Stimulated activated CD4-positive, alpha-beta T cell treated with anti-CD3 and anti-CD28 coated beads, Interleukin-12 subunit alpha, Interleukin-12 subunit beta, amount 100 ng/mL, for 4 hours (primary cell): ENCODE results near the gene BRINP2.
"Not testable (repeated sequence)": the region's sequence is repeated elsewhere in the genome, so short reads cannot be mapped to it uniquely, and the experiment has no call there.

Experiments
- DNase-seq: peaks from one replicate; pipeline ENCODE4 v3.0.0-alpha.2; 2020

Gene BRINP2

DNA sequence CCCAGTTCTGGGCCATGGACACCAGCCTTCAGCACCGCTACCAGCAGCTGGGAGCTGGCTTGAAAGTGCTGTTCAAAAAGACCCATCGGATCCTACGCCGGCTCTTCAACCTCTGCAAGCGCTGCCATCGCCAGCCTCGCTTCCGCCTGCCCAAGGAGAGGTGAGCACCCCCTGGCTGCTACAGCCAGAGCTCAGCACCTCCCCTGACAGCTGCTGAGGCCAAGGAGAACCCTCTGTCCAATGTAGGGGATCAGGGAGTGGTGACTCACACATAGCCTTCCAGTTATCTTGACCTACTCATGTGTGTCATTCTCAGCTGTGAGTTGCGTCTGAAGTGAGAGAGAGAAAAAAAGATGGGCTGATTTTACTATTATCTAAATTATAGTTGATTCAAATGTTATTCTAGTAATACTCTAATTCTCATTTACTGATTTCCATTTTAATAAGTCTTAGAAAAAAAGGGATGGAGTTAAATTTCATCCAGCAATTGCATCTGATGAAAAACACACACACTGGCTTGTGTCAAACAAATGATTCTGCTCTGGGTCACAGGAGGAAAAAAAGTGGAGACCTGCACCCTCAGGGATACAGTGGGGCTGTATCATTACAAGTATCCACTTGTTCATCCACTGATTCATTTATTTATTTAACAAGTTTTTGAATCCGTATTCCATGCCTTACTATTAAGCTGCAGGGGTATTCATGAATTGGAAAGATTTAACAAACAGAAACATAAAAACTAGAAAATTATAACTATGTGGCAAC lies 108.0 kb downstream of the BRINP2 start:
- DNase-seq, result no peak

GRCh38 chr1:177281901-177282300 lies 111.1 kb downstream of the BRINP2 start:
- no peak for DNase-seq

- no peak for DNase-seq
These were observed 112.2 kb downstream of the BRINP2 start for GRCh38 chr1:177282976-177283375.

- DNase-seq, result no peak
These were observed 112.6 kb downstream of the BRINP2 start for GRCh38 chr1:177283380-177283779.

- no peak for DNase-seq
These were observed 115.6 kb downstream of the BRINP2 start for GRCh38 chr1:177286396-177286795.

- DNase-seq, result no peak
These were observed 116.5 kb downstream of the BRINP2 start for GRCh38 chr1:177287270-177287669.

GRCh38 chr1:177287994-177288393 lies 117.2 kb downstream of the BRINP2 start:
- no peak for DNase-seq

- no peak for DNase-seq
These were observed 118.8 kb downstream of the BRINP2 start for GRCh38 chr1:177289532-177289931.

GRCh38 chr1:177300431-177300830 lies 129.7 kb downstream of the BRINP2 start:
- DNase-seq, result no peak

- DNase-seq, result no peak
These were observed 130.8 kb downstream of the BRINP2 start for GRCh38 chr1:177301425-177302124.

GRCh38 chr1:177302357-177303044 lies 131.7 kb downstream of the BRINP2 start:
- no peak for DNase-seq

DNA sequence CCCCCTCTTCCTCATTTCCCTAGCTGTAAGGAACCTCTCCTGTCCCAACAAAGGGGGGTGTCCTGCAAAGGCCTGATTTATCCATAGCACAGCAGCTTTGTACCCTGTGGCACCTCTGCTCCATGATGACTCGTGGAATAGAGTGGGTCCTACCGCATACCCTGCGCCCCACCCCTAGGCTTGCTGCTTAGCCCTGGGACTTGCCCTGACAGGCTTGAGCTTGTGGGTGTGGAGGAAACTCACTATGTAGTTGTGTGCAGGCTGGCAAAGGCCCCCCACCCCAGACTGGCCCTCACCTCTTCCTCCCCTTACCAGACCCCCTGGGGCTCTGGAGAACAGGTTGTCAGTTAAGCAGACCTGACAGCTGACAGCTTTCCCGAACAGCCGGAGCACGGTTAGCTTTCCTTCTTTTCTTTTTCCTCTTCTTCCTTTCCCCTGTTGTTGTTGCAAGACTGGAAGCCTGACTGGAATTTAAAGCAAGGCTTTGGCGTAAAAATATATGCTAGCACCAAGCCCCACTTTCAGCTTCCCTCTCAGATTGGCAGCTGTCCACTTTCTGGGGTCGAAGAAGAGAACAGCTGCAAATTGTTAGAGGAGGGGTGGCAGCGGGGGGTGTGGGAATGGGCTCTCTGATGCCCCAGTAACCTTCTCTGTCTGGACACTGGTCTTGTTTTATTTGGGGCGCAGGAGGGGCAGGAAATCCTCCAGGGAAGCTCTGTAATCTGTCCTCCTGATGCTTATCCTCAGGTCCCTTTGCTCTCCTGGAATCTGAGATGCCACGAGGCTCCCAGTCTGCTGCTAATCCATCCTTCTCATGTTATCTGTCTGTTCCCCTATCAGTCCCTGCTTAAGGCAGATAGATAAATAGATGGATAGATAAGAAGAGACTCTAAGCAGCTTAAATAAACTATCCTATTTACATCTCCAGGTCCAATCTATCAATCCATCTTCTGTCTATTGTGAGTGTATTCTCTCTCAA lies 134.6 kb downstream of the BRINP2 start:
- no peak for DNase-seq

DNA sequence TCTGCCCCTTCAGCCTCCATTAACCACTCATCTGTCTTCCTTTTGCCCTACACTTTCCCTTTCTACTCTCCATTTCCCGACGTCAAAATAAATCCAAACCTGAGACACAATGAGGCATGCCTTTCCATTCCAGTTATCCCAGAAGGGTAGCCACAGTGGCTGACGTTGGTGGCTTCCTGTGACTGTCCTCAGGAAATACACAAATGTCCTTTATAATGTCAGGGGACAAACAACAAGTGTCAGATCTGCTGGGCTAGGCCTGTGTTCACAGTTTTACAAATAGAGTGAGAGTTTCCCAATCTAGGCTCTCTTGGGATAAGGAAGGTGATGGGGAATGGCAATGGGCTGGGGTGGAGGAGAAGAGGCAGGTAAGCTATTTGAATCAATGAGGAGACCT lies 135.3 kb downstream of the BRINP2 start:
- DNase-seq, result no peak

GRCh38 chr1:177306981-177307380 lies 136.2 kb downstream of the BRINP2 start:
- no peak for DNase-seq

GRCh38 chr1:177307771-177308170 lies 137.0 kb downstream of the BRINP2 start:
- no peak for DNase-seq

- DNase-seq, result no peak
These were observed 139.1 kb downstream of the BRINP2 start for GRCh38 chr1:177309880-177310279.

DNA sequence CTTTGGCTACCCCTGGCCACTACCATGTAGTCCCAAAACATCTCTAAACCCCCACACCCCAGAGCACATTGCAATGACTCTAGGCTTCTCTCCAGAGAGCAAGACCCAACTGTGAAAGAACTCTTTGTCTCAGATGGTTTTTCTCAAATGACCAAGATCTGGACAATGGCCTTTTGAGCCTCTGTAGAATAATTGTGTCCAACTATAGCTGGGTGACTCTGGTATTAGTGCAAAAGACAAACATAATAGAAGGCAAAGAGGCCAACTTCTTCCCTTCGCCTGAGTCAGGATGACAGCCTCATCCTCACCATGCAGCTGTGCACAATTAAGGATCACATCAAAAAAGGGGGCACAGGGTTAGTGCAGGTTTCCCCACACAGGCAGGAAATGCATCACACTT lies 139.6 kb downstream of the BRINP2 start:
- no peak for DNase-seq

DNA sequence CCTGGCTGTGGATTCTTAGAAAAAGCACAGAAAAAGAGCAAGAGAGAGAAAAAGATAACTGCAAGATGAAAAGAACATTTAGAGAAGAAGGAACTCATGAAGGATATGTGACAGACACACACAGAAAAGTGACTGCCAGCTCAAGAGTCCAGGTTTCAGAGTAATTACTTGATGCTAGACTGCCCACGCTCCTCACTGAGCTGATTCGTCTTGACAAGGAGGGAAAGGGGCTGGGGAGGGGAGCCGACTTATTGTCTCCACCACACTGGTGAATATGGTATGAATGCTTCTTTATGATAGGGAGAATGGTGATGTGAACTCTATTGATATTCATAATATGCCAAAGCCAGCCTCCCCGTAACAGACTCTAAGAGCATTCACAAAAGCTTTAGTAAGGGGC lies 140.4 kb downstream of the BRINP2 start:
- DNase-seq, result no peak

DNA sequence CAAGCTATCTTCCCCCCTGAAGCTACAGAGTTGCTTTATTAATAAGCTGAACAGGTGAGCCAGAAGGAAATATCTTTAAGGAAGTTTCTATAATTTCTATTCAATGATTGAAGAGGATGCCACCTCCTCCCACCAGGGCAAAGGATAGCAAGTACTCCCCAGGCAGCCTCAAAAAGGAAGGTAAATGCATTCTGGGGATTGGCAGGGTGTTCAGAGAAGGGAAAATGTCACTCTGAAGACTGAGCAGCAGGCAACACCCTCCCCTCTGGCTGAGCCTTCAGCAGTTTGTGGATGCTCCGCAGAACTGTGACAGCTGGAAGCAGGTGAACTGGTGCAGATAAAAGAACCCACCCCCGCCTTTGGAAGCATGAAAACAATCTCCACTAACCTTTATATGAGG lies 140.8 kb downstream of the BRINP2 start:
- no peak for DNase-seq

DNA sequence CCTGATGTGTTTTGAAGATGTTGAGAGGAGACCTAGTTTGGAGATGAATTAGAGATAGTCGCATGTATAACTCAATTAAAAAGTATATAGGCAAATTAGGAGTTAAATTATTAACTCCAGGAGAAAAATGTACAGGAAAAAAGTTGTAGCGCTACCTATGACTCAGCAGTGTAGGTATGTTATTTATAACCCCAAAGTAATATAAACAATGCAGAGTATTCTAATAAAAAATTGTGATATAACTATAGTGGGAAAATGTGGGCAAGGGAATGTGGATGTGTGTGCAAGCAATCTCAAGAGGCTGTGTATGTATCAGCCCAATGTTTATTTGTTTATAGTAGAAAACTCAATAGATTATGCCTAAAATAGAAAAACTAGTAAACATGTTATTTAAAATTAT lies 144.5 kb downstream of the BRINP2 start:
- no peak for DNase-seq

GRCh38 chr1:177315761-177316160 lies 145.0 kb downstream of the BRINP2 start:
- DNase-seq, result no peak

DNA sequence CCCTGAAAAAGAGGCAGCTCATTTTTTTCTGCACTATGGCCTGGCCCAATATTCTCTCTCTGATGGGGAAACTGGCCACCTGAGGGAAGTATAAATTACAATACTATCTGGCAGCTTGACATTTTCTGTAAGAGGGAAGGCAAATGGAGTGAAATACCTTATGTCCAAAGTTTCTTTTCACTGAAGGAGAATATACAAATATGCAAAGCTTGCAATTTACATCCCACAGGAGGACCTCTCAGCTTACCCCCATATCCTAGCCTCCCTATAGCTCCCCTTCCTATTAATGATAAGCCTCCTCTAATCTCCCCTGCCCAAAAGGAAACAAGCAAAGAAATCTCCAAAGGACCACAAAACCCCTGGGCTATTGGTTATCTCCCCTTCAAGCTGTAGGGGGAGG lies 150.7 kb downstream of the BRINP2 start:
- not testable (repeated sequence) for DNase-seq

DNA sequence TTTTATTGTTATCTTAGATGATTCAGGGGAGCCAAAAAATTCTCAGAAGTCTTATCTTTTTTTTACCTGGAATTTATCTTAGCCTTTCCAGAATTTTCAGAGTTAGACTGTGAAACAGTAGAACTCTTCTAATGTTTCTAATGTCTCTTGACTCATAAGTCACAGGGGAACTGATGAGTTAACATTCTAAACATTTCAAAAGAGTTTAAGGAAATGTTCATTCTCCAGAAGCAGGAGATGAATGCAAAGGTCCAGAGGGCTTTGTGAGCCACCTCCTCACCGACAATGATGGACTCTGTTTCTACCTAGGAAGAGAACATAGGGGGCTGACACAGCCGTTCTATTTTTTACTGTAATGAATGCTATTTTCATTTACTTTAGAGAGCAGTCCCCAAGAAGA lies 157.5 kb downstream of the BRINP2 start:
- DNase-seq, result no peak
